MM.1S (cell line): ENCODE results near the gene SLC38A5.
"Not testable (repeated sequence)": the region's sequence is repeated elsewhere in the genome, so short reads cannot be mapped to it uniquely, and the experiment has no call there.

Experiments used
- EZH2 ChIP-seq: fragments of 300-600 bp; sonication (generic); optimal IDR thresholded peaks from 2 replicates; pipeline ENCODE3; 2017; ENCODE audit warnings: low read depth, mild to moderate bottlenecking, antibody characterized with exemption, low read length, mixed read lengths
- TF ChIP-seq, protein P1 (sequence below): fragments of 300-600 bp; sonication (generic); IDR thresholded peaks from 2 replicates; pipeline ENCODE4 v1.5.1; 2016; ENCODE audit warnings: antibody characterized with exemption, low read length, mixed read lengths

DNA sequence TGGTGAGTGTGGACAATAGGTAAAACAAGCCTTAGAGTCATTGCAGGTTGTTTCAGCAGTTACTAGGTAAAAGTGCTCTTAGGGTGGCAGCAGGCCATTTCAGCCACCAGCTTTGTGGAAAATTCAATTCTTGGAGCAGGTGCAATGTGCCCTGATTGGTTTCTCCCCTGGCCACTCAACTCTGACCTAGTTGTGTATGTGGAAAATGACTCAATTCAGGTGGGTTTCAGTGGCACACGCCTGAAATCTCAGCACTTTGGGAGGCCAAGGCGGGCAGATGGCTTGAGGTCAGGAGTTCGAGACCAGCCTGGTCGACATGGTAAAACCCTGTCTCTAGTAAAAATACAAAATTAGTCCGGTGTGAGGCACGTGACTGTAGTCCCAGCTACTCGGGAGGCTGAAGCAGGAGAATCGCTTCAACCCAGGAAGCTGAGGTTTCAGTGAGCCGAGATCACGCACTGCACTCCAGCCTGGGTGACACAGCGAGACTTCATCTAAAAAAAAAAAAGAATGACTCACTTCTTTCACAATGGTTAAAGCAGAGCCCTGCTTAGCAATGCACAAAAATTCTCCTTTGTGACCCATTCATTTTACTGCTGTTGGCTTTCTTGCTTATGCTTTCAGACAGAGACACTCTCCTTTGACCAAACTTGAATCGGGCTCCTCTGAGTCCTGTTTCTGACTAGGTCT, 42.9 kb downstream of the SLC38A5 start:
- TF ChIP-seq EZH2, result not testable (repeated sequence)
- TF ChIP-seq, protein P1, sequence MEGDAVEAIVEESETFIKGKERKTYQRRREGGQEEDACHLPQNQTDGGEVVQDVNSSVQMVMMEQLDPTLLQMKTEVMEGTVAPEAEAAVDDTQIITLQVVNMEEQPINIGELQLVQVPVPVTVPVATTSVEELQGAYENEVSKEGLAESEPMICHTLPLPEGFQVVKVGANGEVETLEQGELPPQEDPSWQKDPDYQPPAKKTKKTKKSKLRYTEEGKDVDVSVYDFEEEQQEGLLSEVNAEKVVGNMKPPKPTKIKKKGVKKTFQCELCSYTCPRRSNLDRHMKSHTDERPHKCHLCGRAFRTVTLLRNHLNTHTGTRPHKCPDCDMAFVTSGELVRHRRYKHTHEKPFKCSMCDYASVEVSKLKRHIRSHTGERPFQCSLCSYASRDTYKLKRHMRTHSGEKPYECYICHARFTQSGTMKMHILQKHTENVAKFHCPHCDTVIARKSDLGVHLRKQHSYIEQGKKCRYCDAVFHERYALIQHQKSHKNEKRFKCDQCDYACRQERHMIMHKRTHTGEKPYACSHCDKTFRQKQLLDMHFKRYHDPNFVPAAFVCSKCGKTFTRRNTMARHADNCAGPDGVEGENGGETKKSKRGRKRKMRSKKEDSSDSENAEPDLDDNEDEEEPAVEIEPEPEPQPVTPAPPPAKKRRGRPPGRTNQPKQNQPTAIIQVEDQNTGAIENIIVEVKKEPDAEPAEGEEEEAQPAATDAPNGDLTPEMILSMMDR, result not testable (repeated sequence)
